ENCODE measurements around the gene MYO5B. TPM values are rescaled to one million over a fixed set of nuclear protein-coding genes. Genes with fewer than 3 reads are reported as not detected.

The MYO5B gene
- polyA plus RNA-seq, 1 donor (not counting 4 experiments of a cell fraction or from before 2014, with no cell fraction given): 6.8 TPM

GRCh38 chr18:49863769-49864621, 331.0 kb downstream of the MYO5B start:
- no peaks in the 10 kb centered on the region for H3K9me3 ChIP-seq (ENCODE audit: control insufficient read depth, low read depth, low read length)
- no peaks in the 10 kb centered on the region for H3K9me1 ChIP-seq (ENCODE audit: control insufficient read depth, extremely low read depth, insufficient read depth, low read length)
- no peaks in the 10 kb centered on the region for H3K27me3 ChIP-seq (ENCODE audit: control insufficient read depth, extremely low read depth, insufficient read depth, low read length)
- TF ChIP-seq CTCF (optimal IDR thresholded peaks at IDR 0.05 in 1 of 3, IDR thresholded peaks at IDR 0.05 in 1 of 3, conservative IDR thresholded peaks at IDR 0.05 in 1 of 3; ENCODE audit: extremely low read depth in 1 of 3, insufficient read depth in 2 of 3, low read length in 3 of 3) (no peak), EZH2 (IDR thresholded peaks at IDR 0.05; ENCODE audit: low read length) (no peak)
- no peaks in the 10 kb centered on the region for H3K79me2 ChIP-seq (ENCODE audit: control insufficient read depth, insufficient read depth, low read length)
- no peak for DNase-seq (ENCODE audit: low read depth, low spot score)
- dilution Hi-C loops (cut with MboI; ENCODE audit: extremely low pct_ligation_motif_present, low sequenced_read_pairs): no loop called here
- H3K9ac ChIP-seq (ENCODE audit: control insufficient read depth, extremely low read depth, insufficient read depth, low read length): no peak overlapping the region
- H3K4me2 ChIP-seq (ENCODE audit: control insufficient read depth, extremely low read depth, insufficient read depth, low read depth, low read length): no peak overlapping the region
- peaks cover 0 to 1% of the 10 kb centered on the region in 2 experiments for H3K36me3 ChIP-seq (ENCODE audit: control insufficient read depth in 2 of 2, extremely low read depth in 1 of 2, insufficient read depth in 2 of 2, low read length in 2 of 2)
- H2AFZ ChIP-seq (ENCODE audit: control insufficient read depth, low read length): no peak overlapping the region
- no peak overlapping the region for H3K27ac ChIP-seq (ENCODE audit: control insufficient read depth, insufficient read depth, low read length)
- no peak overlapping the region for H3K4me3 ChIP-seq (ENCODE audit: control insufficient read depth in 2 of 3, extremely low read depth in 1 of 3, insufficient read depth in 2 of 3, low read depth in 1 of 3, low read length in 3 of 3)
- no peak for FAIRE-seq
- no peaks in the 10 kb centered on the region for H4K20me1 ChIP-seq (ENCODE audit: control insufficient read depth, extremely low read depth, insufficient read depth, low read length)
- peaks cover 4% of the 10 kb centered on the region for H3K4me1 ChIP-seq (ENCODE audit: control insufficient read depth, extremely low read depth, insufficient read depth, low read length)

- dilution Hi-C loops (cut with MboI; ENCODE audit: extremely low pct_ligation_motif_present, low sequenced_read_pairs): no loop called here
- H3K4me2 ChIP-seq (ENCODE audit: control insufficient read depth, extremely low read depth, insufficient read depth, low read depth, low read length): no peak overlapping the region
- no peaks in the 10 kb centered on the region for H3K79me2 ChIP-seq (ENCODE audit: control insufficient read depth, insufficient read depth, low read length)
- H3K9me1 ChIP-seq (ENCODE audit: control insufficient read depth, extremely low read depth, insufficient read depth, low read length): no peaks in the 10 kb centered on the region
- FAIRE-seq: no peak
- no peak overlapping the region for H2AFZ ChIP-seq (ENCODE audit: control insufficient read depth, low read length)
- TF ChIP-seq EZH2 (IDR thresholded peaks at IDR 0.05; ENCODE audit: low read length): no peak
- no peak for TF ChIP-seq CTCF (optimal IDR thresholded peaks at IDR 0.05 in 1 of 3, IDR thresholded peaks at IDR 0.05 in 1 of 3, conservative IDR thresholded peaks at IDR 0.05 in 1 of 3; ENCODE audit: extremely low read depth in 1 of 3, insufficient read depth in 2 of 3, low read length in 3 of 3)
- no peak overlapping the region for H3K4me3 ChIP-seq (ENCODE audit: control insufficient read depth in 2 of 3, extremely low read depth in 1 of 3, insufficient read depth in 2 of 3, low read depth in 1 of 3, low read length in 3 of 3)
- H4K20me1 ChIP-seq (ENCODE audit: control insufficient read depth, extremely low read depth, insufficient read depth, low read length): no peaks in the 10 kb centered on the region
- no peaks in the 10 kb centered on the region for H3K9me3 ChIP-seq (ENCODE audit: control insufficient read depth, low read depth, low read length)
- peaks cover 11% of the 10 kb centered on the region for H3K4me1 ChIP-seq (ENCODE audit: control insufficient read depth, extremely low read depth, insufficient read depth, low read length)
- peaks cover 0 to 1% of the 10 kb centered on the region in 2 experiments for H3K36me3 ChIP-seq (ENCODE audit: control insufficient read depth in 2 of 2, extremely low read depth in 1 of 2, insufficient read depth in 2 of 2, low read length in 2 of 2)
- no peak for DNase-seq (ENCODE audit: low read depth, low spot score)
- H3K27ac ChIP-seq (ENCODE audit: control insufficient read depth, insufficient read depth, low read length): no peak overlapping the region
- no peaks in the 10 kb centered on the region for H3K27me3 ChIP-seq (ENCODE audit: control insufficient read depth, extremely low read depth, insufficient read depth, low read length)
- H3K9ac ChIP-seq (ENCODE audit: control insufficient read depth, extremely low read depth, insufficient read depth, low read length): no peak overlapping the region
These were observed 332.1 kb downstream of the MYO5B start for GRCh38 chr18:49862656-49863385.

Measured in keratinocyte (primary cell).